PFSK-1 (cell line): ENCODE data around the gene CD80.

Experiments used
- FOXP2 ChIP-seq: optimal IDR thresholded peaks from 2 replicates; pipeline ENCODE3; 2011; ENCODE audit warnings: borderline replicate concordance, control low read depth, inconsistent platforms; ENCODE audit not compliant: insufficient read depth; ENCODE audit errors: extremely low read length, extremely low read depth
- POLR2AphosphoS5 ChIP-seq: IDR thresholded peaks from 2 replicates; pipeline ENCODE4 v1.6.1; 2012; ENCODE audit warnings: low read depth, mild to moderate bottlenecking, control low read depth, low read length, moderate library complexity
- REST ChIP-seq, 2 experiments: IDR thresholded peaks; 2 replicates each; pipeline versions ENCODE4 v1.6.1 to v1.8.0; 2011 to 2012; ENCODE audit warnings: low read depth in 2 of 2, low read length in 2 of 2, control low read depth in 1 of 2, inconsistent platforms in 1 of 2, mild to moderate bottlenecking in 1 of 2, moderate library complexity in 1 of 2; ENCODE audit not compliant: insufficient read depth in 1 of 2
- SIN3A ChIP-seq: IDR thresholded peaks from 2 replicates; pipeline ENCODE4 v1.6.1; 2012; ENCODE audit warnings: mild to moderate bottlenecking, low read length, moderate library complexity, borderline replicate concordance; ENCODE audit not compliant: insufficient read depth
- TAF1 ChIP-seq: IDR thresholded peaks from 2 replicates; pipeline ENCODE4 v1.6.1; 2012; ENCODE audit warnings: low read length, control low read depth, borderline replicate concordance; ENCODE audit not compliant: insufficient read depth

CD80 gene

GRCh38 chr3:119575507-119575906 lies 16.1 kb upstream of the CD80 start:
- no peak for TF ChIP-seq SIN3A
- TF ChIP-seq POLR2AphosphoS5: no peak
- TF ChIP-seq FOXP2: no peak
- no peak for TF ChIP-seq REST (IDR thresholded peaks at IDR 0.05; ENCODE audit: insufficient read depth in 1 of 2, low read depth in 2 of 2, low read length in 2 of 2)
- no peak for TF ChIP-seq TAF1

GRCh38 chr3:119571688-119572087 lies 12.3 kb upstream of the CD80 start:
- TF ChIP-seq REST (IDR thresholded peaks at IDR 0.05; ENCODE audit: insufficient read depth in 1 of 2, low read depth in 2 of 2, low read length in 2 of 2) (no peak), TAF1 (no peak), SIN3A (no peak), FOXP2 (no peak), POLR2AphosphoS5 (no peak)

GRCh38 chr3:119571230-119571629 lies 11.8 kb upstream of the CD80 start:
- no peak for TF ChIP-seq TAF1
- TF ChIP-seq SIN3A: no peak
- TF ChIP-seq POLR2AphosphoS5: no peak
- no peak for TF ChIP-seq REST (IDR thresholded peaks at IDR 0.05; ENCODE audit: insufficient read depth in 1 of 2, low read depth in 2 of 2, low read length in 2 of 2)
- no peak for TF ChIP-seq FOXP2

GRCh38 chr3:119570229-119570628 lies 10.8 kb upstream of the CD80 start:
- no peak for TF ChIP-seq SIN3A
- no peak for TF ChIP-seq TAF1
- no peak for TF ChIP-seq POLR2AphosphoS5
- TF ChIP-seq REST (IDR thresholded peaks at IDR 0.05; ENCODE audit: insufficient read depth in 1 of 2, low read depth in 2 of 2, low read length in 2 of 2): no peak
- TF ChIP-seq FOXP2: no peak

GRCh38 chr3:119569156-119569555 lies 9.7 kb upstream of the CD80 start:
- TF ChIP-seq FOXP2: no peak
- TF ChIP-seq TAF1: no peak
- no peak for TF ChIP-seq SIN3A
- TF ChIP-seq REST (IDR thresholded peaks at IDR 0.05; ENCODE audit: insufficient read depth in 1 of 2, low read depth in 2 of 2, low read length in 2 of 2): no peak
